Psoas muscle (tissue), 8 donors: ENCODE results near the gene CCDC137. TPM values are rescaled to one million over a fixed set of nuclear protein-coding genes. Genes with fewer than 3 reads are reported as not detected.

Source experiments
- ATAC-seq, 4 donors: fragments of 200-7000 bp; cut with Tn5 transposase; one replicate each; pipeline ENCODE4 v1.9.1; 2020; ENCODE audit warnings: moderate library complexity in 3 of 4, mild to moderate bottlenecking in 2 of 4
- DNase-seq, 2 donors: peaks; one replicate each; pipeline ENCODE4 v3.0.0-alpha.2; 2020
- H3K27ac ChIP-seq: fragments of 200-600 bp; one replicate; pipeline ENCODE4 v1.8.0; 2022
- H3K27me3 ChIP-seq, 3 donors: fragments of 200-600 bp in 1 of 3; one replicate each; pipeline versions ENCODE4 v1.6.1 to v1.8.0; 2013 to 2022; ENCODE audit warnings: low read length in 2 of 3, mild to moderate bottlenecking in 2 of 3, moderate library complexity in 1 of 3; ENCODE audit not compliant: insufficient read depth in 3 of 3
- H3K36me3 ChIP-seq, 2 donors: fragments of 200-600 bp in 1 of 2; one replicate each; pipeline versions ENCODE4 v1.6.1 to v1.8.0; 2013 to 2022; ENCODE audit warnings: low read depth in 1 of 2, mild to moderate bottlenecking in 1 of 2, moderate library complexity in 1 of 2; ENCODE audit not compliant: insufficient read depth in 1 of 2
- H3K4me1 ChIP-seq: fragments of 200-600 bp; one replicate; pipeline ENCODE4 v1.8.0; 2022
- H3K4me3 ChIP-seq: fragments of 200-600 bp; one replicate; pipeline ENCODE4 v1.8.0; 2022; ENCODE audit warnings: mild to moderate bottlenecking
- H3K9me3 ChIP-seq: fragments of 200-600 bp; one replicate; pipeline ENCODE4 v1.8.0; 2022
- WGBS, 3 donors: extraction: QIAGEN DNeasy Blood & Tissue Kit; methylation state at CpG; one replicate each; pipeline versions ENCODE4 v1.1.6 to v1.1.7; 2013; 5-methylcytosine and 5-hydroxymethylcytosine counted together
- intact Hi-C, 2 donors: fragments of 100-400 bp; cut with DNase I; formaldehyde crosslinking; loops; one replicate each; pipeline versions ENCODE4 v1.11.0 to v1.14.2; 2022
- polyA plus RNA-seq, 3 donors: library from polyadenylated mRNA; stranded (reverse); fragments of 200-250 nt; gene quantifications; one replicate each; pipeline ENCODE4 v1.2.3, GENCODE V29; 2013
- total RNA-seq, 4 donors: library from RNA; stranded (reverse); fragmentation: NEBNext Ultra II Directional in 2 of 4; extraction: Animal tissue kit (Norgen Biotek cat#: 25700) in 2 of 4; gene quantifications; one replicate each; pipeline versions ENCODE4 v1.2.1 to v1.2.4, GENCODE V29; 2021 to 2023
- TF ChIP-seq, protein P1 (sequence below): fragments of 200-600 bp; IDR thresholded peaks from one replicate; pipeline ENCODE4 v1.8.0; 2022; ENCODE audit warnings: antibody characterized with exemption
- donor health status: healthy with polysubstance abuse.
- donor health status: DM: no; HTN: no; CAD: no; lungs with moderate emphysema.
- donor health status: Bipolar disorder and iron deficiency.
- donor health status: healthy.
- donor health status: DM: yes; HTN: yes; CAD: no.
- donor health status: DM: no; HTN: no; CAD: no.
- donor health status: DM: no; HTN: no; CAD: no.
- donor health status: DM: yes; HTN: yes; CAD: no.

CCDC137 gene
- total and polyA plus RNA-seq, 7 donors, result 4.8 to 47.4 (median 11.3) TPM

DNA sequence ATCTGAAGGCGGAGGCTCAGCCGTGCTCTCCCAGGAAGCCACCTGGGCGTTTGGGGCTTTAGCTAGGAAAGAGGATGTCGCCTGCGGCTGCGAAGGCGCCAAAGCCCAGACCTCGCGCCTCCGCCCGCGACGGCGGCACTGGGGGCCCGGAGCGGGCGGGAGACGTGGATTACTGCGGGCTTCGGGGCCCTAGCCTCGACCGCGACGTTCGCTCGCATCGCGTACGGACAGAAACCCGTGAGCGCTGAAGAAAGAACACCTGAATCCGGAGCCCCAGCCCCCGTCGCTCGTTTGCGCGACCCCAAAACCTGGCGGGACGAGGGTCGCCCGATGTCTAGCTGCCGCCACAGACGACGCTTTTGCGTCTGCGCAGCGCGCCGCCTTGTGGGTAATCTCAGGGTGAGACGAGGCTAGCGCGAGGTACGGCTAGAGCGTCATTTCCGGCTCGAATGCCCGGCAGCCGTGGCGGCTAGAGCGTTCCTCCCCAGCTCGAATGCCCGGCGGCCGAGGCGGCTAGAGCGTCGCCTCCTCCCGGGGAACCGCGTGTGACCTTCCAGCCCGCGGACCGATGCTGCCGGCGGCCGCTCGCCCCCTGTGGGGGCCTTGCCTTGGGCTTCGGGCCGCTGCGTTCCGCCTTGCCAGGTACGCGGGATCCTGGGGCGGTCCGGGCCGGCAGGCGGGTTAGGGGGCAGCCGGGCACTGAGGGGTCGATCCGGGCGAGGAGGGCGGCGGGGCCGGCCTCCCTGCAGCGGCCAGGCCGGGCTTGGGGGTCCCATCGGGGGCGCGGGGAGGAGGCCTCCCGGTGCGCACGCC, 36.6 kb downstream of the CCDC137 start, which contains the start of gene MRPL12:
MRPL12 (plus strand) TSS at position 434 of the 813 bp plus-strand sequence; CDS start at position 569, 135 bp downstream.
- ATAC-seq (peak; percentile 91 to 97 (median 94)), DNase-seq (peak; percentile 93 to 97)
- 0% methylated on average over 84 to 102 of the region's 102 CpGs for WGBS, 3 donors
- H3K27me3 ChIP-seq, result no peaks in the 10 kb centered on the region
- H3K4me3 ChIP-seq, result peak within 1 kb of the TSS; percentile 86
- peaks cover 4 to 75% of the 10 kb centered on the region in 2 donors for H3K36me3 ChIP-seq
- peaks cover 24% of the 10 kb centered on the region for H3K4me1 ChIP-seq
- H3K27ac ChIP-seq, result peak within 1 kb of the TSS; percentile 94
- intact Hi-C loops, result no loop called here
- no peaks in the 10 kb centered on the region for H3K9me3 ChIP-seq
- TF ChIP-seq, protein P1, sequence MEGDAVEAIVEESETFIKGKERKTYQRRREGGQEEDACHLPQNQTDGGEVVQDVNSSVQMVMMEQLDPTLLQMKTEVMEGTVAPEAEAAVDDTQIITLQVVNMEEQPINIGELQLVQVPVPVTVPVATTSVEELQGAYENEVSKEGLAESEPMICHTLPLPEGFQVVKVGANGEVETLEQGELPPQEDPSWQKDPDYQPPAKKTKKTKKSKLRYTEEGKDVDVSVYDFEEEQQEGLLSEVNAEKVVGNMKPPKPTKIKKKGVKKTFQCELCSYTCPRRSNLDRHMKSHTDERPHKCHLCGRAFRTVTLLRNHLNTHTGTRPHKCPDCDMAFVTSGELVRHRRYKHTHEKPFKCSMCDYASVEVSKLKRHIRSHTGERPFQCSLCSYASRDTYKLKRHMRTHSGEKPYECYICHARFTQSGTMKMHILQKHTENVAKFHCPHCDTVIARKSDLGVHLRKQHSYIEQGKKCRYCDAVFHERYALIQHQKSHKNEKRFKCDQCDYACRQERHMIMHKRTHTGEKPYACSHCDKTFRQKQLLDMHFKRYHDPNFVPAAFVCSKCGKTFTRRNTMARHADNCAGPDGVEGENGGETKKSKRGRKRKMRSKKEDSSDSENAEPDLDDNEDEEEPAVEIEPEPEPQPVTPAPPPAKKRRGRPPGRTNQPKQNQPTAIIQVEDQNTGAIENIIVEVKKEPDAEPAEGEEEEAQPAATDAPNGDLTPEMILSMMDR, result peak; percentile 21

DNA sequence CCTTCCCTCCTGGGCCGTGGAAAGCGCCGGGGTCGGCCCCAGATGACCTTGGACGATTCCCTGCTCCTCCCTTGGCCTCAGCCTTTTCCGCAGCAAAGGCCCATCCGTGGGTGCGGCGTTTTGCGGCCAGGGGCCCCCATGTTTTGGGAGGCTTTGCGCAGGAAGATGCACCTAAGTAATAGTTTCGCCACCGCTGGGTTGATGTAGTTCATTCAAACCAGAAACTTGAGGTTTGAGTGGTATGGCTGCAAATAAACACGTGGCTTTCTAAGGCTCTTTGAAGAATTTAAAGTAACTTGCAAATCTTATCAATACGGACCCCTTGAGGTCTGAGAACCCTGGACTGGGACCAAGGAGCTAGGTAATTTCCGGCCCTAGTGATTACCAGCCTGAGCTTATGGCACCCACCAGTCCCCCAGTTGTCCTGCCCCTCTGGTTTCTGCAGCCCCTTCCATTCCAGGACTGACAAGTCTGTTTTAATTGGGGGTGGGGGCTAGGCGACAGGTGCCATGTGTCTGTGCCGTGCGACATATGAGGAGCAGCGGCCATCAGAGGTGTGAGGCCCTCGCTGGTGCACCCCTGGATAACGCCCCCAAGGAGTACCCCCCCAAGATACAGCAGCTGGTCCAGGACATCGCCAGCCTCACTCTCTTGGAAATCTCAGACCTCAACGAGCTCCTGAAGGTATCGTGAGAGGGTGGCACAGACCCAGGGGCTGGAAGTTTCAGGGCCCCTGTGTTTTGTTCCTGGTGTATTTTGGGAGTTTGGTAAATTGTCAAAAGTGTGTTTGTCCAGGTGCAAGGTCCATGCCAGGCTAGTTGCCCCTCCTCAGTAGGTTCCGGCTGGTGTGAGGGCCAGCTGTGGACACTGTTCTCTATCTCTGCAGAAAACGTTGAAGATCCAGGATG, 37.5 kb downstream of the CCDC137 start:
- ATAC-seq (peak in 2 of 4 donors; percentile 14 to 30), DNase-seq (no peak)
- TF ChIP-seq, protein P1, result no peak
- H3K4me1 ChIP-seq, result peaks cover 24% of the 10 kb centered on the region
- H3K4me3 ChIP-seq, result peak overlapping the region; percentile 86
- H3K27me3 ChIP-seq, result no peaks in the 10 kb centered on the region
- intact Hi-C loops, result no loop called here
- 21 to 26% (median 22%) methylated on average over 25 to 27 of the region's 27 CpGs for WGBS, 3 donors
- peaks cover 4 to 69% of the 10 kb centered on the region in 2 donors for H3K36me3 ChIP-seq
- H3K9me3 ChIP-seq, result no peaks in the 10 kb centered on the region
- peak overlapping the region; percentile 94 for H3K27ac ChIP-seq

DNA sequence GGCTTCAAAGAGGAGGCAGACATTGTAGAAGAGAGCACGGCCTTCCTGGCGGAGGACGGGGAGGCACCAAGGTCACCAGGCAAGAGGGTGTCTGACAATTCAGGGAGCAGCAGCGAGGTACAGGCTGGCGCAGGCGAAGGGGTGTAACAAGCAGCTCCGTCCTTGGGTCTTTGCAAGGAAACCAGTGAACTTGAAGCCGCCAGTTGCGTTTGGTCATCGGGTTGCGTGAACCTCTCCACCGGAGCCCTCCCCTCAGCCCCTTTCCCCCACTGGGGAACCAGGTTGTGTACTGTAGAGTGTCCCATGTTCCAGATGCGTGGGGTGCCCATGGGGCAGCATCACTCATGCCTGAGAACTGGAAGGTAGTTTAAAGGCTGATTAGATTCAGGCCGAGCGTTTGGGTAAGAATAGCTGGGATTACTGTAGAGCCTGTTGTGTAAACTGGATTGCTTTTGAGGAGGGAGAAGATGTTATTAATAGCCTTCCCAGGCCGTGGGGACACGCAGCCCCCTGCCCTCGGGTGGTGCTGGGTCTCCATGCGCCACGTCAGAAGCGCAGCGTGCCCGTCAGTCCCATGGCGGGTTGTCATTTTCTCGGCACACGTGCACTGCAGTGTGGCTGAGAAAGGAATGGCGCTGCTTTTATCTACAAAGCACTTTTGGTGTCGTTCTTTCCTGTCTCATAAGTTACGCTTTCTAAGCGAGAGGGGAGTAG, 39.1 kb downstream of the CCDC137 start:
- H3K36me3 ChIP-seq, result peaks cover 4 to 52% of the 10 kb centered on the region in 2 donors
- ATAC-seq (no peak), DNase-seq (peak in 1 of 2 donors; percentile 10)
- intact Hi-C loops, result no loop called here
- no peak overlapping the region for H3K27ac ChIP-seq
- WGBS, 3 donors, result 90 to 92% (median 91%) methylated on average over 30 of the region's 30 CpGs
- no peaks in the 10 kb centered on the region for H3K27me3 ChIP-seq
- TF ChIP-seq, protein P1, result no peak
- H3K4me3 ChIP-seq, result no peak overlapping the region
- no peaks in the 10 kb centered on the region for H3K9me3 ChIP-seq
- peaks cover 29% of the 10 kb centered on the region for H3K4me1 ChIP-seq

DNA sequence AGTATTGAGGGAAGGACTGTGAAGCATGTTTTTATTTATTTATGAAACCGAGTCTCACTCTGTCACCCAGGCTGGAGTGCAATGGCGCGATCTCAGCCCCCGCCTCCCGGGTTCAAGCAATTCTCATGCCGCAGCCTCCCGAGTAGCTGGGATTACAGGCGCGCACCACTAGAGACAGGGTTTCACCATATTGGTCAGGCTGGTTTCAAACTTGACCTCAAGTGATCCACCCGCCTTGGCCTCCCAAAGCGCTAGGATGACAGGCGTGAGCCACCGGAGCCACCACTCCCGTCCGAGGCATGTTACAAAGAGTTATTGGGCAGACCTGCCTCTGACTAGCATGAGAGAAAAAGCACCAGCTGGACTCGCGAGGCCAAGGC, 39.7 kb downstream of the CCDC137 start:
- Histone ChIP-seq H3K27ac (no peak overlapping the region), H3K4me3 (no peak overlapping the region), H3K9me3 (no peaks in the 10 kb centered on the region), H3K4me1 (peaks cover 30% of the 10 kb centered on the region), H3K27me3 (no peaks in the 10 kb centered on the region), H3K36me3 (peaks cover 4 to 46% of the 10 kb centered on the region in 2 donors)
- no peak for ATAC-seq
- no peak for DNase-seq
- 90 to 95% (median 92%) methylated on average over 17 of the region's 17 CpGs for WGBS, 3 donors
- intact Hi-C loops, result no loop called here
- TF ChIP-seq, protein P1, result no peak
